Mesenchymal stem cell (in vitro differentiated cells and primary cell): Measurements from ENCODE around the gene FBXL13.
"Not testable (repeated sequence)": the region's sequence is repeated elsewhere in the genome, so short reads cannot be mapped to it uniquely, and the experiment has no call there.

Experiments
- DNase-seq: peaks from one replicate; pipeline ENCODE4 v3.0.0-alpha.2; 2013
- H2AFZ ChIP-seq: one replicate; pipeline ENCODE4 v1.6.1; 2013; ENCODE audit warnings: low read depth, mild to moderate bottlenecking, control low read depth, inconsistent platforms, low read length, moderate library complexity
- H2AK5ac ChIP-seq: 2 replicates; pipeline ENCODE4 v1.6.1; 2013; ENCODE audit warnings: low read length, moderate library complexity, mild to moderate bottlenecking, inconsistent platforms; ENCODE audit not compliant: severe bottlenecking
- H2BK120ac ChIP-seq: one replicate; pipeline ENCODE4 v1.6.1; 2013; ENCODE audit warnings: low read depth, mild to moderate bottlenecking, inconsistent platforms, low read length, moderate library complexity
- H2BK12ac ChIP-seq, 2 experiments: one replicate each; pipeline ENCODE4 v1.6.1; 2013; ENCODE audit warnings: inconsistent platforms in 2 of 2, low read length in 2 of 2, mild to moderate bottlenecking in 2 of 2, moderate library complexity in 2 of 2, control low read depth in 1 of 2
- H2BK15ac ChIP-seq: one replicate; pipeline ENCODE4 v1.6.1; 2013; ENCODE audit warnings: mild to moderate bottlenecking, low read depth, inconsistent platforms; ENCODE audit not compliant: poor library complexity, severe bottlenecking
- H2BK5ac ChIP-seq: 2 replicates; pipeline ENCODE4 v1.6.1; 2013; ENCODE audit warnings: low read depth, mild to moderate bottlenecking, low read length, control low read depth, inconsistent platforms; ENCODE audit not compliant: poor library complexity, severe bottlenecking
- H3K14ac ChIP-seq, 2 experiments: one replicate each; pipeline ENCODE4 v1.6.1; 2013; ENCODE audit warnings: inconsistent platforms in 2 of 2, low read length in 2 of 2, control low read depth in 1 of 2, mild to moderate bottlenecking in 1 of 2, moderate library complexity in 1 of 2
- H3K18ac ChIP-seq, 2 experiments: one replicate each; pipeline ENCODE4 v1.6.1; 2013; ENCODE audit warnings: inconsistent platforms in 2 of 2, low read length in 2 of 2, control low read depth in 1 of 2, low read depth in 1 of 2, mild to moderate bottlenecking in 1 of 2
- H3K23ac ChIP-seq, 2 experiments: one replicate each; pipeline ENCODE4 v1.6.1; 2013; ENCODE audit warnings: inconsistent platforms in 2 of 2, low read length in 2 of 2, mild to moderate bottlenecking in 2 of 2, moderate library complexity in 2 of 2, control low read depth in 1 of 2
- H3K27ac ChIP-seq: 2 replicates; pipeline ENCODE4 v1.5.1; 2013; ENCODE audit warnings: mild to moderate bottlenecking, moderate library complexity, low read length, control low read depth, inconsistent platforms; ENCODE audit not compliant: poor library complexity, severe bottlenecking
- H3K27me3 ChIP-seq, 2 experiments: 2 replicates each; pipeline versions ENCODE4 v1.6.1 to v1.7.0; 2013; ENCODE audit warnings: low read length in 2 of 2, mild to moderate bottlenecking in 2 of 2, moderate library complexity in 2 of 2, control low read depth in 1 of 2, inconsistent platforms in 1 of 2; ENCODE audit not compliant: control insufficient read depth in 1 of 2, insufficient read depth in 1 of 2
- H3K36me3 ChIP-seq, 2 experiments: 2 replicates each; pipeline versions ENCODE4 v1.6.1 to v1.7.0; 2013; ENCODE audit warnings: low read length in 2 of 2, control low read depth in 1 of 2, inconsistent platforms in 1 of 2, low read depth in 1 of 2, mild to moderate bottlenecking in 1 of 2; ENCODE audit not compliant: insufficient read depth in 2 of 2, control insufficient read depth in 1 of 2
- H3K4ac ChIP-seq, 2 experiments: one replicate each; pipeline ENCODE4 v1.6.1; 2013; ENCODE audit warnings: inconsistent platforms in 2 of 2, low read length in 2 of 2, mild to moderate bottlenecking in 2 of 2, moderate library complexity in 2 of 2, control low read depth in 1 of 2, low read depth in 1 of 2
- H3K4me1 ChIP-seq: 2 replicates; pipeline ENCODE4 v1.6.1; 2013; ENCODE audit warnings: low read depth, low read length, control low read depth; ENCODE audit not compliant: control insufficient read depth, insufficient read depth
- H3K4me2 ChIP-seq: 2 replicates; pipeline ENCODE4 v1.6.1; 2013; ENCODE audit warnings: low read length, mild to moderate bottlenecking, inconsistent platforms; ENCODE audit not compliant: poor library complexity, severe bottlenecking
- H3K4me3 ChIP-seq, 2 experiments: 2 replicates each; pipeline versions ENCODE4 v1.5.1 to v1.7.0; 2013; ENCODE audit warnings: low read length in 2 of 2, mild to moderate bottlenecking in 2 of 2, control low read depth in 1 of 2, low read depth in 1 of 2; ENCODE audit not compliant: insufficient read depth in 1 of 2
- H3K79me1 ChIP-seq: replicated peaks from 2 replicates; pipeline ENCODE4 v1.6.1; 2013; ENCODE audit warnings: mild to moderate bottlenecking, control low read depth, low read length, inconsistent platforms; ENCODE audit not compliant: poor library complexity, severe bottlenecking
- H3K9ac ChIP-seq: 2 replicates; pipeline ENCODE4 v1.7.0; 2013; ENCODE audit warnings: mild to moderate bottlenecking, low read length, moderate library complexity
- H3K9me3 ChIP-seq: 2 replicates; pipeline ENCODE4 v1.7.0; 2013; ENCODE audit warnings: mild to moderate bottlenecking, low read length; ENCODE audit not compliant: control insufficient read depth
- H4K8ac ChIP-seq: one replicate; pipeline ENCODE4 v1.6.1; 2013; ENCODE audit warnings: inconsistent platforms, mild to moderate bottlenecking, low read length, moderate library complexity
- H4K91ac ChIP-seq: one replicate; pipeline ENCODE4 v1.6.1; 2013; ENCODE audit warnings: mild to moderate bottlenecking, low read length, inconsistent platforms
- WGBS: methylation state at CpG from one replicate; pipeline ENCODE4 v1.1.7; 2013; ENCODE audit warnings: mixed read lengths; 5-methylcytosine and 5-hydroxymethylcytosine counted together

FBXL13 gene

GRCh38 chr7:103095558-103095957, 21.0 kb upstream of the FBXL13 start:
- not testable (repeated sequence) for H3K27ac ChIP-seq, H2BK12ac ChIP-seq, H4K91ac ChIP-seq, H3K23ac ChIP-seq, H3K9me3 ChIP-seq, H3K4ac ChIP-seq, H2BK15ac ChIP-seq, H3K9ac ChIP-seq, DNase-seq, H2AFZ ChIP-seq, H3K4me3 ChIP-seq, H3K18ac ChIP-seq, H3K14ac ChIP-seq, H2BK5ac ChIP-seq, H2BK120ac ChIP-seq, H3K4me2 ChIP-seq, H2AK5ac ChIP-seq, H3K4me1 ChIP-seq, H3K27me3 ChIP-seq, H4K8ac ChIP-seq
- Histone ChIP-seq H3K79me1 (peaks cover 10% of the 10 kb centered on the region), H3K36me3 (peaks cover 9 to 72% of the 10 kb centered on the region in 2 experiments)
- WGBS, result no CpG with 5 or more reads among the region's 2 CpGs

- H3K4me1 ChIP-seq, result no peaks in the 10 kb centered on the region
- no peak overlapping the region for H3K27ac ChIP-seq
- no peak overlapping the region for H3K9ac ChIP-seq
- H3K4ac ChIP-seq, result no peak overlapping the region
- H3K23ac ChIP-seq, result no peak overlapping the region
- H3K4me2 ChIP-seq, result no peak overlapping the region
- peaks cover 13% of the 10 kb centered on the region for H3K79me1 ChIP-seq
- no peak overlapping the region for H3K18ac ChIP-seq
- H2BK5ac ChIP-seq, result no peak overlapping the region
- H2BK12ac ChIP-seq, result no peak overlapping the region
- H3K9me3 ChIP-seq, result no peaks in the 10 kb centered on the region
- no peak overlapping the region for H3K14ac ChIP-seq
- H2AFZ ChIP-seq, result no peak overlapping the region
- H4K8ac ChIP-seq, result no peak overlapping the region
- H3K36me3 ChIP-seq, result peaks cover 12 to 75% of the 10 kb centered on the region in 2 experiments
- H4K91ac ChIP-seq, result no peak overlapping the region
- no peak overlapping the region for H2AK5ac ChIP-seq
- WGBS, result 80% methylated on average over 1 of the region's 3 CpGs
- DNase-seq, result no peak
- no peak overlapping the region for H3K4me3 ChIP-seq
- H2BK120ac ChIP-seq, result no peak overlapping the region
- H2BK15ac ChIP-seq, result no peak overlapping the region
- H3K27me3 ChIP-seq, result no peaks in the 10 kb centered on the region
Observed at GRCh38 chr7:103094102-103094501, 19.5 kb upstream of the FBXL13 start.

- no peak overlapping the region for H2BK15ac ChIP-seq
- H3K4me1 ChIP-seq, result no peaks in the 10 kb centered on the region
- H2BK5ac ChIP-seq, result no peak overlapping the region
- no peak overlapping the region for H3K4me2 ChIP-seq
- H3K36me3 ChIP-seq, result peaks cover 12 to 81% of the 10 kb centered on the region in 2 experiments
- H2AK5ac ChIP-seq, result no peak overlapping the region
- H2BK12ac ChIP-seq, result no peak overlapping the region
- H3K9ac ChIP-seq, result no peak overlapping the region
- peaks cover 15% of the 10 kb centered on the region for H3K79me1 ChIP-seq
- H3K9me3 ChIP-seq, result no peaks in the 10 kb centered on the region
- H4K8ac ChIP-seq, result no peak overlapping the region
- no peak for DNase-seq
- no peak overlapping the region for H3K4ac ChIP-seq
- H3K27me3 ChIP-seq, result no peaks in the 10 kb centered on the region
- no peak overlapping the region for H3K27ac ChIP-seq
- H3K18ac ChIP-seq, result no peak overlapping the region
- H2BK120ac ChIP-seq, result no peak overlapping the region
- H4K91ac ChIP-seq, result no peak overlapping the region
- 92% methylated on average over 1 of the region's 1 CpG for WGBS
- no peak overlapping the region for H3K23ac ChIP-seq
- H3K4me3 ChIP-seq, result no peak overlapping the region
- H3K14ac ChIP-seq, result no peak overlapping the region
- H2AFZ ChIP-seq, result no peak overlapping the region
Observed at GRCh38 chr7:103093429-103093828, 18.8 kb upstream of the FBXL13 start.

DNA sequence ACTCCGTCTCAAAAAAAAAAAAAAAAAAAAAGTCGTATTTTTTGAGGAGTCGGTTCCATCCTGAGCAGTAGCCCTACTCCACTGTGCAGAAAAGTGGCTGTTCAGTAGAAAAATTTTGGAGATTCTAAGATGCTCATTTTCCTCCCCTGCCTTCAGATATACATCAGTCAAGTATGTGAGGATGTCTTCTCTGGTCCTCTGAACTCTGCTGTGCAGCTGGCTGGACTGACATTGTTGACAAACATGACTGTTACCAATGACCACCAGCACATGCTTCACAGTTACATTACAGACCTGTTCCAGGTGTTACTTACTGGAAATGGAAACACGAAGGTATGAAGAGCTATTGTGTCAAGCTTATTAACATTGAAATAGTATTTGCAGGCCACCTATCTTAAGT, 17.7 kb upstream of the FBXL13 start:
- not testable (repeated sequence) for H3K9me3 ChIP-seq, H2BK120ac ChIP-seq, H3K9ac ChIP-seq, H3K4me1 ChIP-seq, H2BK12ac ChIP-seq, H3K27ac ChIP-seq, H2AFZ ChIP-seq, H3K27me3 ChIP-seq, H2BK5ac ChIP-seq, H2AK5ac ChIP-seq, DNase-seq, H3K23ac ChIP-seq, H2BK15ac ChIP-seq, H3K14ac ChIP-seq, H3K4me2 ChIP-seq, H3K18ac ChIP-seq, H4K91ac ChIP-seq, H3K4me3 ChIP-seq, H3K4ac ChIP-seq, H4K8ac ChIP-seq
- Histone ChIP-seq H3K79me1 (peaks cover 15% of the 10 kb centered on the region), H3K36me3 (peaks cover 12 to 83% of the 10 kb centered on the region in 2 experiments)
- WGBS, result 0% methylated on average over 1 of the region's 4 CpGs
